Fibroblast of the aortic adventitia (primary cell): ENCODE measurements around the gene FAM131C. TPM values are rescaled to one million over a fixed set of nuclear protein-coding genes. Genes with fewer than 3 reads are reported as not detected.
"Not testable (repeated sequence)": the region's sequence is repeated elsewhere in the genome, so short reads cannot be mapped to it uniquely, and the experiment has no call there.

ENCODE experiments used
- DNase-seq: peaks from one replicate; pipeline ENCODE4 v3.0.0-alpha.2; 2010; ENCODE audit warnings: low read depth
- H3K4me3 ChIP-seq: 2 replicates; pipeline ENCODE4 v1.5.1; 2011; ENCODE audit warnings: low read depth, mild to moderate bottlenecking, control low read depth, low read length, moderate library complexity
- CTCF ChIP-seq: IDR thresholded peaks from 2 replicates; pipeline ENCODE4 v1.5.1; 2011; ENCODE audit warnings: mild to moderate bottlenecking, low read length, control low read depth, inconsistent platforms; ENCODE audit not compliant: insufficient read depth
- total RNA-seq: library from RNA; depleted of rRNA; stranded (reverse); fragments of >200 nt; gene quantifications from 2 replicates; pipeline ENCODE4 v1.2.3, GENCODE V29; 2012; ENCODE audit warnings: low replicate concordance

FAM131C gene
- total RNA-seq, 1 donor = 0.63 TPM

GRCh38 chr1:16066245-16066644 is 7.2 kb downstream of the FAM131C start:
- H3K4me3 ChIP-seq = no peak overlapping the region
- TF ChIP-seq CTCF = no peak
- no peak for DNase-seq

DNA sequence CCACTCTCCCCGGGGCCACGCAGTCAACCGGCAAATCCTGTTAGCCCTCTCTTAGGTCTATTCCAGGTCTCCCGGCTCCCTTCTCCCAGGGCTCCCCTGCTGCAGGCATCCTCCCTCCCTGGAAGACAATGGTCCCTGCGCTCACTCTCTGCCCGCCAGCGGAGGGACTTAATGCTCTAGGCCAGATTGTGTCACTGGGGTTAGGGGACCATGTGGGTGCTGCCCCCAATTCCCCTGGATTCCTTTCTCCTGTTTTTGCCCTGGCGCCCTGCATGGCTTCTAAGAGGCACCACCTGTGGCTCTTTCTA is 8.2 kb downstream of the FAM131C start:
- H3K4me3 ChIP-seq = no peak overlapping the region
- DNase-seq = no peak
- TF ChIP-seq CTCF = no peak

DNA sequence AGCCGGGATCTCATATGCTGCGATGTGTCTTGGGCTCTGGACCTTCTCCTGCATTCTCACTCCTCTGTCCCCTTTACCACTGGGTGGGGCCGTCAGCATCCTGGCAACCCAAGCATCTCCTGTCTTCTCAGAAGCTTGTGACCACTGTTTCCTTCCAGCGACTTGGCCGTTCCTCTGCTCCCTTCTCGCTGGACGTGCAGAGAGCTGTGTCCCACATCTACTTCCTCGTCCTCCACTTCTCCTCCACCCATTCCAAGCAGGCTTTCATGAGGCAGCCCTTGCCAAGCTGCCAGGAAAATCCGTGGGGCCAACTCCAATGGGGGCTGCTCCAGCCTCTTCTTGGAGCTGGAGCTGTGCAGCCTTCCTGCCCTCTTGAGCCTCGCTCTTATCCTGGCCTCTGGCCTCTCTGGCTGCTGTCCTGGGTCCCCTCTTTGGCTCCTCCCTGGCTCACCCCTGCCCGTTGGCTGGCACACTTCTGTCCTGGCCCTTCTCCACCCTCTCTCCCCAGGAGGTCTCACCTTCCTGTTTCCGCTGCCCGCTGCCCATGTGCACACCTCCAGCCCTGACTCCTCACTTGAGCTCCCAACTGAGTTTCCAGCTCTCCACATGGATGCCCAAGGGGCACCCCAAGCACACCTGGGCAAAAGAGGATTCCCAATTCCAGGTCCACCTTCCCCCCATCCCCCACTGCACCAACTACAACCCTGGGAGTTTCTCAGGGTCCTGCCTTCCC is 8.7 kb downstream of the FAM131C start:
- TF ChIP-seq CTCF = no peak
- DNase-seq = no peak
- H3K4me3 ChIP-seq = no peak overlapping the region

DNA sequence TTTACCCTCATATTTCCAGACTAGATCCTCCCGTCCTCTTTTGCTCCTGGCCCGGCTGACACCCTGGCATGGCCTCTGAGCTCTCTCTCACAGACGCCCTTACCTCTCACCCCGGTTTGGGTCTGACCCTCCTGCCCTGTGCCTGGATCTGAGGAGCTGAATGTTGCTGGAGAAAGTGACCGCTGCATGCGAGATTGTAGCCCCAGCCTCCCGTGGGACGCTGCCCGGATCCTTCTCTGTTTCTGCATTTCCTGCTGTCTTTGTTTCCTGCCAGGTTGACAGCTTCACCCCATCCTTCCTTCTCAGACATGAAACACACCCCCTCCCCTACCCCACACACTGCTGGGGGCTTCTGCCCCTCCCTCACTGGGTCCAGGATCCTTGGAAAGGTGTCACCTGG is 9.5 kb downstream of the FAM131C start:
- DNase-seq = no peak
- H3K4me3 ChIP-seq = no peak overlapping the region
- TF ChIP-seq CTCF = no peak

DNA sequence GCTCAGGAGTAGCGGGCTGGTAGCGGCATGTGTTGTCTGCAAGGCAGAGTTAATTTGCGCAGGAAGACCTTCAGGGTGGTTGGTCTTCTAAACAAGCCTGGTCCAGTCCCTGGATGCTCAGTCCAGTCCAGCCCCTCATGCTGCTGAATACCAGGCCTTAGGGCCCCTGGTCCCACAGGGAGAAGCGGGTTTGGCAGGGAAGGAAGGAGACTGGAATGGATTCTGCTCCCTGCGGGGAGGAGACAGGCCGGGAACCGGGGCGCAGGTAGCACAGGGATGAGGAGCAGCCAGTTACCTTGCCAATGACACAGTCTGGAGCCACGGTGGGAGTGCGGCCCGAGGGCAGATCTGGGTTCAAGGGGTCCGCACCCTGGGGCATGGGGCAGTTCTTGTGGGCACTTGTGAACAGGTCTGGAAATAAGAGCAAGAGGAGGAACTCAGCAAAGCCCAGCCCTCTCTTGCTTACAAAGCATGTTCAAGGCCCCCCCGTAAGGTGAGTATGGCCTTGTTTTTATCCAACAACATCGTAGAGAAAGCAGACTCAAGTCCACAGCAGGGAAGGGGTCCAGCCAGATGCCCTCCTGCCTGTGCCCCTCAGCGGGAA is 10.1 kb downstream of the FAM131C start:
- H3K4me3 ChIP-seq = no peak overlapping the region
- DNase-seq = no peak
- TF ChIP-seq CTCF = no peak

GRCh38 chr1:16062687-16063075 is 10.8 kb downstream of the FAM131C start:
- not testable (repeated sequence) for DNase-seq, H3K4me3 ChIP-seq

- H3K4me3 ChIP-seq, DNase-seq: not testable (repeated sequence)
Observed at GRCh38 chr1:16061989-16062686, 11.3 kb downstream of the FAM131C start.
